Fibroblast of skin of right biceps (primary cell): ENCODE measurements around the gene THSD4.

Experiments used
- DNase-seq: peaks from one replicate; pipeline ENCODE4 v3.0.0-alpha.2; 2013

Gene THSD4

GRCh38 chr15:71603379-71603778 lies 488.1 kb downstream of the THSD4 start:
- DNase-seq, result no peak

DNA sequence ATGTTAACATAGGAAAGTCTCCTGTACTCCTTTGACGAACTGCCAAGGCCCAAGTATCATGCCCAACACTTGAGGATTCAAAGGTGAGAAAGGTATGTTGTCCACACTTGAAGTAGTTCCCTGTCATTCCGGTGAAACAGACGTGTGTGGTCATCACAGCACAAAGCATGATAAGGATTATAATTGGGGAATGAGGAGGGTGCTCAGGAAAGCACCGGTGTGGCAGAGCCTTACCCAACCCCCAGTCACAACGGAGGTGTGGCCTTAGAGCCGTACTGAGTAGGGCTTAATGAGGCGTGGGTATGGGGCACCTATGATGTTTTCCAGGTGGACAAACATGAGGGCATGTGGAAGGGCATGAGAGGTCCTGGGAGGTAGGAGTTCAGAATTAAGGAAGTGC lies 492.1 kb downstream of the THSD4 start:
- no peak for DNase-seq

DNA sequence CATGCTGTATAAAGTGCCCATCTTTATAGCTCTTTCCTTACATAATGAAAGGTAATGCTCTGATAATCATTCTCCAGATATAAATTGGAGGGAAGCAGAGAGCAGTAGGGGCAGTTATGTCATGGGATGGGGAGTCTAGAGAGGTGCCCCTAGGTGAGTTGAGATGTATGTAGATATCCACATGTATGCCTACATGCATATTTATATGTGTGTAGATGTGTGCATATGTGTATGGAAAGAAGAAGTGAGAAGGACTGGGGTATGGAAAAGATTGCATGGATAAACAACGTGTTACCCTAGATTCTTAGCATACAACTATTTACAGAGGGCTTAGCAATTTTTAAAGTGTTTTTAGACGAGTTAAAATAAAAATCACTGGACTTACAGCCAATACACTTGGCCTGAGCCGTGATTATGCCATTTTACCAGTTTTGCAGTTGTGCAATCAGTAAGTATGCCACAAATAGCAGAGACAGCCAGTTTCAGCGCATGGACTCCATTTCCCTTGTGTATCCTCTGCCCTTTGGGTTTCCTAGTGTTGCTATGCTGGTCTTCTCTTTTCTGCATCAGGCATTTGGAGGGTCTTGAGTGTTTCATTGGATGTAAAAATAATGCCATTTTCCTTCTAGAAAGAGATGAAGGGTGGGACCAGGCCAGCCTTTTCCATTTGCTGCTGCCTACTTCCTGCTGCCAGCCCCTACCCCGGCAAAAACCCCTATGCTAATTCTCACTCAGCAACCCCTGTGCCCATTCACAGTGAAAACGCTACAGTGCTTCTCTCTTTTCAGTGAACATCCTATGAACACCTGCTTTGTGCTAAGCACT lies 495.7 kb downstream of the THSD4 start:
- no peak for DNase-seq

DNA sequence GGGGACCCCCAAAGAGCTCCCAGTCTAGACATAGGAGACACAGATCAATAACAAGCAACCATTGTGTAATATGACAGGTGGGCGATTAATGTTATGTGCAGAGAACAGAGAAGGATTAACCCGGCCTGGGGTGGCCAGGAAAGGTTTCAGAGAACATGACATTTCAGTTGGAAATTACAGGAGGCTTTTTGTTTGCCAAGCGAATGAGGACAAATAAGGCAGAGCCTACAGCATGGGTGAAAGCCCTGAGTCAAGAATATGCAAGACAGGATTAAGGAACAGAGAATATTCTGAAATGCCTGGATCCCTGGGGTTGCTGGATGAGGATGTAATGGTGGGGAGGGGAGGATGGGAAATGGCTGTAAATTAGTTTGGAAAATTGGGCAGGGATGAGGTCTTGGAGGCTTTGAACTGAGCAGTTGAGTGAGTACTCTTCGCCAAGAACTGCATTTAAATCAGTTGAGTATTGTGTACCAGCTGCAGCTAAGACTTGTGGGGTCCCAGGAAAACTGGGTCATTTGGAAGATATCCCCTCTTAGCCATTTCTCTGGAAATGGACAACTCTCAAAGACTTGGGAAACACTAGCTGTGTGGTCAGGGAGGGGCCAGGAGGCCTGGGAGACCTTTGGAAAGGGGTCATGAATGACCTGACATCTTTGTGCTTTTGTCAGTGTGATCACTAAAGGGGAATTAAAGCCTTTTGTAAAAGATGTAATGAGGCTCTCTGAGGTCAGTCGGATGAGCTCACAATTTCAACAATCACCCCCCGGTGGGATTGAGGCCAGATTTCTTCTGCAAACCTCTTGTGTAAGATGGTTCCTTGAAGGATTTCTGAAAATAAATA lies 496.5 kb downstream of the THSD4 start:
- no peak for DNase-seq

- no peak for DNase-seq
Observed at GRCh38 chr15:71612397-71612722, 497.1 kb downstream of the THSD4 start.

DNA sequence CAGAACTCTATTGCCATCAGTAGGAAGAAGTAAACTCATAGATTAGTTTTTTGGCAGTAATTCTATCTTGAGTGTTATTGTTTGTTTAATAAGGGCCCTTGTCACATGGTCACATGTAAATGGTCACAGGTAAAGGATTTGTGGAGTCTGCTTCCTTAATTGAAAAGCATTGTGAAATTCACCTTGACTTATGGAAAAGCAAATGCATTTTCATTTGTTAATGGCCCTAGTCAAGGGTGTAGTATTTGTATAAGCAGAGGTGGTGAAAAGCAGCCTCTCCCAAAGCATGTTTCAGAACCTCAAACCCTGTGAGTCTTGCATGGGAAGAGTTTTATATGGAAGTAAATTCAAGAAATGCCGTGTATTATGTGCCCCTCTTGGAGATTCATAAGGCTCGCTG lies 497.6 kb downstream of the THSD4 start:
- no peak for DNase-seq

DNA sequence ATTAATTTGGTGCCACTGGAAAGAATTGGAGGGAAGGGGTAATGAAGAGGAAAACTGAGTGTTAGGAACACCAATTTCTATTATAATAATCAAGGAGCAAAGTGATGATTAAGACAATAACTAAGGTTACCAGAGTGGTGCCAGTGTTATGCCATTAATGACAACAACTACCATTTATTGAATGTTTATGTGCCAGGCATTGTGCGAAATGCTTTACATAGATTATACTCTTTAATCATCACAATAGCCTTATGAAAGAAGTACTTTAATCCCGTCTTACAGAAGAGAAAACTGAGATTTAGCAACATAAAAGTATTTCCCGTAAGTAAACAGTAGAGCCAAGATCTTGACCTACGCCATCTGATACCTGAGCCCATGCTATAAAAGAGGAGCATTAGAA lies 507.8 kb downstream of the THSD4 start:
- no peak for DNase-seq

DNA sequence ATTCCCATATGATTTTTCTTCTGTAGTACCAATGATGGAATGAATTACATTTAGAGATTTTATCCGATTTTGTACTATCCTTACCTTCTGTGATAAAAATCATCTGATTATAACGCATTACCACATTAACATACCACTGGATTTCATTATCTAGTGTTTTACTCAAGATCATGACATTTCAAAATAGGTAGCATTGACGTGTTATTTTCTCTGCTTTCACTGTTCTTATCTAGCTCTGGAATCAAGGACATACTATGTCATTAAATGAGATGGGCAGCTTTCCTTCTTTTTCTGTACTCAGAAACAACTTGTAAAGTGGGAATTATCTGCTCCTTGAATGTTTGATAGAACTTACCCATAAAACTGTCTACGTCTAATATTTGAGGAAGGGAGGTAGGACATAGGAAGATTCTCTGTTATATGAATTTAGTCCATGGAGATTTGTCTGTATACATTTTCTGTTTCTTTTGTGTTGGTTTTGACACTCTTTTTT lies 511.4 kb downstream of the THSD4 start:
- DNase-seq, result no peak

GRCh38 chr15:71627188-71627587 lies 511.9 kb downstream of the THSD4 start:
- no peak for DNase-seq

DNA sequence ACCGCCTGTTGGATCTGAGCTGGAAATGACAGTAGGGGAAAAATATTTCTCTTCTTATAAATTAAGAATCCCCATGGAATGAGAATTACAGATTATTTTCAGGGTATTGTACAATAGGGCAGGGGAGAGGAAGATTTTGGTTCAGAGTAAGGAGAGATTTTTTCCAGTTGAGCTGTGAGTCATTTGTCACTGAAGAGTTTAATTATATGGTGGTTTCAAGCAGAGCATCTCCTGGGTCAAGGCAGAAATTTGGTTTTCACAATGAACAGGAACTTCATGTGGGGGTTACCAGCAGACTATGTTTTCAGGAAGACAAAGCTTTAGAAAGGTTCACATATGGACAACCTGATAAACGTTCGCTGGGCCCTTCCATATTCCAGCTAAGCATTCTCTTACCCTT lies 512.3 kb downstream of the THSD4 start:
- peak; percentile 43 for DNase-seq

DNA sequence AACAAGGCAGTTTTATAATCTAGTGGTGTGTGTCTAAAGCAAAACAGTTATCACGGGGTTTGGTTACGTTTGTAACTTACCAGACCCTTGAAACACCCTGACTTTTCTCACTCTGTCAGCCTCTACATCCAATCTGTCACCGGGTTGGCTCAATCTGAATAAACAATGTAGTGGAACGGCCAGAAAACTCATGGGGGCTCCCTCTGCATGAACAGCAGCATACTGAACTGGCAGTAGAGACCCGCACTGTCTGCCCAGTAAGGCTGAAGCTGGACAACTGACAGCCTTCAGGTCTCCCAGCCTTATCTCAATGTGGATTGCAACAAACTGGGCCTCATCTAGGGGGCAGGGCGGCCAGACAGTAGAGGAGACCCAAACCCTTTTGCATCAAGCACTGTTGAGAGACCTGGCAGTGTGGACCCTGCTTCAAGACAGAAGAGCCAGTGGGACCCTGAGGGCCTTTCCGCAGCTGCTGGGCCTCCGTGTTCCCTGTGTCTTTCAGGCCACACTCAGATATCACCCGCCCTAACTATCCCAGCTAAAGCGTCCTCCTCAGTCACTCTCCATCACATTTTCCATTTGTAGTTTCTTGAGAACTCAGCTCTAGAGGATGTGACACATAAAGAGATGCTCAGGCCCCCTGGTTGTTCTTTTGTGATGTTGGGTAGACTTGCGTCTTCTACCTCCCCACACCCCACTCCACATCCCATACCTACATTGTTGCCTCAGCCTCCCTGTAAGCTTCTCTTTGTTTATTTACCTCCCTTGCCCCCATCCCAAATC lies 513.9 kb downstream of the THSD4 start:
- no peak for DNase-seq

DNA sequence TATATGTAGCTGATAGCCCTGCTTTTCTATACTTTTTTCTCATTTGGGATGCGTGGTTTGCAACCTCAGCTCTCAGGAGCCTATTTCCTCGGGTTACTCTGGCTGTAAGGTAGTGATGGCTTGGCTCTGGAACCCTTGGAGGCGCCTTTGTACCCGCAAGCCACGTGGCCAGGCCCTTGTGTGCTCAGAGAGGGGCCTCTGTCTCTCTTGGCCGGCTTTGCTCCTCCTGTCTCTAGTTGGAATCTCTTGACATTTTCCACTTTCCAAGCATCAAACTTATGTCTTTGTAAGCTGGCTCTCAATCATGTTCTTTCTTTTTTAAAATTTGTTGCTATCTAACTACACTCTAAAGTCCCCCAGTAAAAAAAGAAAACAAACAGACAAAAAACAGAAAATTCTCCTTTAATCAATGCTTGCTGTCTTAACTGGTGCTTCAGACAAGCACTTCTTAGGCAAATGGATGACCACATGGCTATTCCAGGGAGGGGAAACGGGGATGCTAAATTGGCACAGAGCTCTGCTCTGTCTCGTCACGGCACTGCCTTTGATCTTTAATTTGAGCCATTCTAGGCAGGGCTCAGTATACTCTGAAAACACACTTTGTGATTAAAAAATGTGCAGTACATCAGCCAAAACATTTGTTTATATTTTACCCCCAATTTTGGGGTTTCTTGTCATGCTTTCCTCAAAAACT lies 514.7 kb downstream of the THSD4 start:
- DNase-seq, result no peak

DNA sequence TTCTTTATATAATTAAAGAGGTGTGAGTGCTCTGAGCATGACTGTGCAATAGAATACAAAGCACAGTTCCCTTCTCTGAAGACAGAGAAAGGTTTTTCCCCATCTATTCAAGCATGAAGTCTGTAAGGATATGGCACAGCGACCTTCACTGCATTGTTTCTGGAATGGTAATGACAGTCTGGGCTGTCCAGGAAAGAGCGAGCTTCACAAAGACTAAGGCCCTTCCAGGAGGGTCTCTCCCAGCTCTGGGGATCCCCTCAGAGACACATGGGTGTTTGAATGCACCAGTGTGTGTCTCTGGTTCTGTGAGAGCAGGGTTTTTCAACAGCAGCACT lies 515.2 kb downstream of the THSD4 start:
- DNase-seq, result no peak

- no peak for DNase-seq
Observed at GRCh38 chr15:71632576-71633195, 517.4 kb downstream of the THSD4 start.

- peak; percentile 78 for DNase-seq
Observed at GRCh38 chr15:71634820-71635560, 519.7 kb downstream of the THSD4 start.

DNA sequence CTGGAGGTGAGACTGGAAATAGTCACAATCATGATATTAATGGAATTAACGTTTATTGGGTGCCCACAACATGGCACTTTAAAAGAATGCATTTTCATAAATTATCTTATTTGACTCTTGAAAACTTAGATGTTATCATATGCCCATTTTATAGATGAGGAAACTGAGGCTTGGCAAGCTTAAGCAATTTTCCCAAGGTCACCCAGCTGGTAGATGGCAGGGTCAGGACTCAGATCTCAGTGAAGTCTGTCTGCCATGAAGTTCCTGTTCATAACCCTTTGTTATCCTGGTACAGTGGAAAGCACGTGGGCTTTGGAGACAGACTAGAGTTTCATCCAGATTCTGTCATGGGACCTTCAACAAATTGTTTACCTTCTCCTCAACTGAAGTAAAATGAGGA lies 520.5 kb downstream of the THSD4 start:
- DNase-seq, result no peak

DNA sequence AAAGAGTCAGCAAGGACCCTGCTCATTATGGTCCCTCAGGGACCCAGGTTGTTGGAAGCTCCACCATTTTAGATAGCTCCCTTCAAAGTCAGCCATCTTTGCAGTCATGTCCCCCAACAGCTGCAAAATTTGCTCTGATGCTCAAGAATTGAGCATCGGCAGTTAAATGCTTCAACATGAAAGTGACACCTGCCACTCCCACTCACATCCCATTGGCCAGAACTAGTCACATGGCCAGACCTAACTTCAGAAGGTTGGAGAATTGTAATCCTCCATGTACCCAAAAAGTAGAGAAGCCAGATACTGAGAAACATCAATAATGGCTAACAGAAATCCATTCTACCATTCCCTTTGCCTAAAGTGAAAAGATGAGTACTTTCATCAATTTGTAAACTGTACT lies 523.6 kb downstream of the THSD4 start:
- no peak for DNase-seq

- DNase-seq, result peak; percentile 24
Observed at GRCh38 chr15:71639471-71639870, 524.2 kb downstream of the THSD4 start.

DNA sequence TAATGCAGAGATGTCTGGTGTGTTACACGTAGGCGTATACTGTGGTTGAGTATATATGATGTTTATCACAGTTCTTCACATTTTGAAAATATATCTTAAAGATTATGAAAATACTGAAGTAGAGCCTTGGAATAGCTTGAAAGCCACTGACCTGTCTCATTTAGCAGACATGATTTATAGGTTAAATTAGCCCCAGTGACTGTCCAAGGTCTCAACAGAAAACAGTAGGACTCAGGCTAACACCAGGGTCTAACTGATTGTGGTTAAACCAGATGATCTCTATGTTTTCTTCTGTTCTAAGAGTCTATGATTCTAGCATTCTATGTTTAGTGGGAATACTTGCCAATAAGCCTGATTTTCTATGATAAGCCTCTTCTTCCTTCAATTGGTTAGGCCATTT lies 528.6 kb downstream of the THSD4 start:
- DNase-seq, result no peak

DNA sequence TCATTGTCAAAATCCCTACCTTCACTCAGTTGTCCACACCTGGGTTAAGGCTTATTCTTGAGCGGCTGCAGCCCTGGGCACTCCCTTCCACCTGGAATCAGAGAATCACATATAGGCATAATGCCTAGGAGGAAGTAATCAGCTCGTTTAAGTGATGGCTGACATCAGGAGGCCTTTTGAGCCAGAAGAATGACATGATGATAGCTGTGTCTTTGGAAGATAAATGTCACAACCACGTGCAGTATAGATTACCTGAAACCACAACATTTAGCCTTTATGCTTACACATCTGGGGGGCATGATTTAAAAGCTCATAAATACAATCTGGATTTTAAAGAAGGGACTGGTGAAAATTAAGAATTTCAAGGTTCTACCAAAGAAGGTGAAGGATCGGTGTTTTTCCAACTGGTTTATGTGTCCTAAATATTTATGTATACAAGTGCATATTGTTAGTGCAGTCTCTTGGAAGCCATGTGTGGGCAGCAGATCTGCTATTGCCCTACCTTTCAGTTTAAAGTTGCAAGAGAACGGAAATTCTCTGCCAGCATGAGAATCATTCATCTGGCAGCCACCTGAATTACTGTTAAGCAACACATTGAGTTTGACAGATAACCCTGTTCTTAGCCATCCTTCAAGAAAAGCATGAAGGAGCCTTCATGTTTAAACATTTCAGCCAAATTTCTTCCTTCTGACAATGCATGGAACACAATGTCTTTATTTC lies 531.7 kb downstream of the THSD4 start:
- DNase-seq, result no peak

GRCh38 chr15:71647487-71647808 lies 532.2 kb downstream of the THSD4 start:
- DNase-seq, result peak; percentile 62
